Neural progenitor cell (in vitro differentiated cells): Measurements from ENCODE around the gene NBEAL2.

ENCODE experiments used
- EZH2 ChIP-seq: fragments of 200-600 bp; sonication (generic); IDR thresholded peaks from 2 replicates; pipeline ENCODE4 v1.6.1; 2017; ENCODE audit warnings: antibody characterized with exemption, mild to moderate bottlenecking, moderate library complexity
- TF ChIP-seq, protein P1 (sequence below): fragments of 200-600 bp; sonication (generic); IDR thresholded peaks from 2 replicates; pipeline ENCODE4 v1.5.1; 2017; ENCODE audit warnings: antibody characterized with exemption, mild to moderate bottlenecking

GRCh38 chr3:47024932-47025331 lies 45.5 kb downstream of the NBEAL2 start:
- TF ChIP-seq, protein P1, sequence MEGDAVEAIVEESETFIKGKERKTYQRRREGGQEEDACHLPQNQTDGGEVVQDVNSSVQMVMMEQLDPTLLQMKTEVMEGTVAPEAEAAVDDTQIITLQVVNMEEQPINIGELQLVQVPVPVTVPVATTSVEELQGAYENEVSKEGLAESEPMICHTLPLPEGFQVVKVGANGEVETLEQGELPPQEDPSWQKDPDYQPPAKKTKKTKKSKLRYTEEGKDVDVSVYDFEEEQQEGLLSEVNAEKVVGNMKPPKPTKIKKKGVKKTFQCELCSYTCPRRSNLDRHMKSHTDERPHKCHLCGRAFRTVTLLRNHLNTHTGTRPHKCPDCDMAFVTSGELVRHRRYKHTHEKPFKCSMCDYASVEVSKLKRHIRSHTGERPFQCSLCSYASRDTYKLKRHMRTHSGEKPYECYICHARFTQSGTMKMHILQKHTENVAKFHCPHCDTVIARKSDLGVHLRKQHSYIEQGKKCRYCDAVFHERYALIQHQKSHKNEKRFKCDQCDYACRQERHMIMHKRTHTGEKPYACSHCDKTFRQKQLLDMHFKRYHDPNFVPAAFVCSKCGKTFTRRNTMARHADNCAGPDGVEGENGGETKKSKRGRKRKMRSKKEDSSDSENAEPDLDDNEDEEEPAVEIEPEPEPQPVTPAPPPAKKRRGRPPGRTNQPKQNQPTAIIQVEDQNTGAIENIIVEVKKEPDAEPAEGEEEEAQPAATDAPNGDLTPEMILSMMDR: no peak
- TF ChIP-seq EZH2: no peak
